Chondrocyte (in vitro differentiated cells): ENCODE measurements around the gene MLIP. TPM values are rescaled to one million over a fixed set of nuclear protein-coding genes. Genes with fewer than 3 reads are reported as not detected.

ENCODE experiments used
- DNase-seq: peaks from one replicate; pipeline ENCODE4 v3.0.0; 2021; ENCODE audit warnings: mixed read lengths, low spot score
- H3K27ac Mint-ChIP-seq: one replicate; pipeline ENCODE4 v1.8.0; 2021; ENCODE audit warnings: mild to moderate bottlenecking, moderate library complexity, mixed read lengths; ENCODE audit not compliant: unreplicated experiment
- H3K27me3 Mint-ChIP-seq: 2 replicates; pipeline ENCODE4 v1.8.0; 2021; ENCODE audit warnings: low read depth, mixed read lengths
- H3K36me3 Mint-ChIP-seq: 2 replicates; pipeline ENCODE4 v1.8.0; 2021; ENCODE audit warnings: low read depth, mixed read lengths
- H3K4me1 Mint-ChIP-seq: 2 replicates; pipeline ENCODE4 v1.8.0; 2021; ENCODE audit warnings: low read depth, mild to moderate bottlenecking, mixed read lengths
- H3K4me3 Mint-ChIP-seq: one replicate; pipeline ENCODE4 v1.8.0; 2021; ENCODE audit warnings: mild to moderate bottlenecking, moderate library complexity, mixed read lengths; ENCODE audit not compliant: unreplicated experiment
- H3K9me3 Mint-ChIP-seq: 2 replicates; pipeline ENCODE4 v1.8.0; 2021; ENCODE audit warnings: low read depth, mixed read lengths
- CTCF ChIP-seq: fragments of 200-600 bp; sonication (generic); IDR thresholded peaks from 2 replicates; pipeline ENCODE4 v1.5.0; 2021; ENCODE audit warnings: antibody characterized with exemption, mild to moderate bottlenecking, moderate library complexity
- total RNA-seq: library from RNA; stranded (reverse); gene quantifications from 3 replicates; pipeline ENCODE4 v1.2.1, GENCODE V29; 2021

Gene MLIP
- total RNA-seq, 1 donor from 2014 or later = not detected

DNA sequence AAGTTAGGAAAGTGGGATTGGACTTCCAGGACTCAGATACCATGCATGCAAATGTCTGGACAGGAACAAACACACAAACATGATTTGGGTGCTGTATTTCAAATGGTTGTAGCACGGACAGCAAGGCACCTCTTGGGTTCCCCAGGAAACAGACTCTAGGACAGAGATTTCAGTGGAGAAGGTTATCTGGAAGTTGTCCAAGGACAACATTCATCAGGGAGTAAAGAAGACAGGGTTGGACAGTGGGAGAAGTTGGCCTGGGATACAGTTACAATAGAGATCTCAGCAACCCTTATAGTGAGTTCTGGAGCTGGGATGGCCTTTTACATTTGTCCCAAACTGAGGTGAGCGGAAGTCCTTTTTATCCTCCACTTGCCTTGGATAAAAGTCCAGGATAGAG lies 177.2 kb downstream of the MLIP start:
- no peaks in the 10 kb centered on the region for H3K27me3 Mint-ChIP-seq
- H3K4me3 Mint-ChIP-seq = no peak overlapping the region
- DNase-seq = no peak
- H3K9me3 Mint-ChIP-seq = peaks cover 2% of the 10 kb centered on the region
- H3K27ac Mint-ChIP-seq = no peak overlapping the region
- H3K36me3 Mint-ChIP-seq = no peaks in the 10 kb centered on the region
- peaks cover 44% of the 10 kb centered on the region for H3K4me1 Mint-ChIP-seq
- TF ChIP-seq CTCF = no peak

GRCh38 chr6:54289426-54289825 lies 178.2 kb downstream of the MLIP start:
- no peak for TF ChIP-seq CTCF
- peaks cover 42% of the 10 kb centered on the region for H3K4me1 Mint-ChIP-seq
- no peak for DNase-seq
- H3K27ac Mint-ChIP-seq = no peak overlapping the region
- no peaks in the 10 kb centered on the region for H3K36me3 Mint-ChIP-seq
- H3K9me3 Mint-ChIP-seq = peaks cover 2% of the 10 kb centered on the region
- no peak overlapping the region for H3K4me3 Mint-ChIP-seq
- H3K27me3 Mint-ChIP-seq = no peaks in the 10 kb centered on the region

- Mint-ChIP-seq H3K36me3 (no peaks in the 10 kb centered on the region), H3K27me3 (no peaks in the 10 kb centered on the region), H3K4me1 (peaks cover 42% of the 10 kb centered on the region), H3K4me3 (no peak overlapping the region), H3K27ac (peak overlapping the region; percentile 68), H3K9me3 (no peaks in the 10 kb centered on the region)
- DNase-seq = no peak
- TF ChIP-seq CTCF = no peak
These were observed 179.9 kb downstream of the MLIP start for GRCh38 chr6:54291146-54291545.

GRCh38 chr6:54291738-54292137 lies 180.5 kb downstream of the MLIP start:
- no peaks in the 10 kb centered on the region for H3K27me3 Mint-ChIP-seq
- H3K36me3 Mint-ChIP-seq = no peaks in the 10 kb centered on the region
- no peak overlapping the region for H3K4me3 Mint-ChIP-seq
- H3K4me1 Mint-ChIP-seq = peaks cover 42% of the 10 kb centered on the region
- no peaks in the 10 kb centered on the region for H3K9me3 Mint-ChIP-seq
- no peak for DNase-seq
- no peak overlapping the region for H3K27ac Mint-ChIP-seq
- TF ChIP-seq CTCF = no peak

- Mint-ChIP-seq H3K4me3 (no peak overlapping the region), H3K9me3 (no peaks in the 10 kb centered on the region), H3K27ac (no peak overlapping the region), H3K36me3 (no peaks in the 10 kb centered on the region), H3K27me3 (no peaks in the 10 kb centered on the region), H3K4me1 (peaks cover 27% of the 10 kb centered on the region)
- peak; percentile 60 for DNase-seq
- TF ChIP-seq CTCF = no peak
These were observed 183.8 kb downstream of the MLIP start for GRCh38 chr6:54294965-54295532.
